ENCODE measurements around the gene CMSS1.

DNA sequence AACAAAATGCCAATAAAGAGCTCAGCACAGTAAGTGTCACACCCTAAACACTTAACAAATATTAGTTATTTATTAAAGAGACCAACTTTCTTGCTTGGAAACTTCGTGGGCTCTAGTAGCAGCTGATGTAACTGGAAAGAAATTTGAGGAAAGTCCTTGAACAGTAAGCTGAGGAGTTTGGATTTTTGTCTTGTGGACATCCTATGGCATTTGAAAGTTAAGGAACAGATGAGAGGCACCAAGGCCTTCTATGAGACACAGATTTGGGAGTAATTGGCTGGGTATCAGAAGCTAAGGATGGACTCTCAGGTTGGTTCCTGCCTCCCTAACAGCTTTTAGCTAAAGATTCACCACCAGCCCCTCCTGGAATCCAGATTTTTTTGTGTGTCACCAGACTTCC is 356.3 kb downstream of the CMSS1 start:
- TF ChIP-seq, protein P1, sequence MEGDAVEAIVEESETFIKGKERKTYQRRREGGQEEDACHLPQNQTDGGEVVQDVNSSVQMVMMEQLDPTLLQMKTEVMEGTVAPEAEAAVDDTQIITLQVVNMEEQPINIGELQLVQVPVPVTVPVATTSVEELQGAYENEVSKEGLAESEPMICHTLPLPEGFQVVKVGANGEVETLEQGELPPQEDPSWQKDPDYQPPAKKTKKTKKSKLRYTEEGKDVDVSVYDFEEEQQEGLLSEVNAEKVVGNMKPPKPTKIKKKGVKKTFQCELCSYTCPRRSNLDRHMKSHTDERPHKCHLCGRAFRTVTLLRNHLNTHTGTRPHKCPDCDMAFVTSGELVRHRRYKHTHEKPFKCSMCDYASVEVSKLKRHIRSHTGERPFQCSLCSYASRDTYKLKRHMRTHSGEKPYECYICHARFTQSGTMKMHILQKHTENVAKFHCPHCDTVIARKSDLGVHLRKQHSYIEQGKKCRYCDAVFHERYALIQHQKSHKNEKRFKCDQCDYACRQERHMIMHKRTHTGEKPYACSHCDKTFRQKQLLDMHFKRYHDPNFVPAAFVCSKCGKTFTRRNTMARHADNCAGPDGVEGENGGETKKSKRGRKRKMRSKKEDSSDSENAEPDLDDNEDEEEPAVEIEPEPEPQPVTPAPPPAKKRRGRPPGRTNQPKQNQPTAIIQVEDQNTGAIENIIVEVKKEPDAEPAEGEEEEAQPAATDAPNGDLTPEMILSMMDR (IDR thresholded peaks at IDR 0.05): no peak
- no peak for TF ChIP-seq POLR2A (IDR thresholded peaks at IDR 0.05)
